NT2/D1 (cell line): Measurements from ENCODE around the gene MEIS2.

Source experiments
- DNase-seq: peaks from one replicate; pipeline ENCODE4 v3.0.0-alpha.2; 2011; ENCODE audit warnings: low read depth, low spot score
- H3K27me3 ChIP-seq: 2 replicates; pipeline ENCODE4 v1.6.0; 2011; ENCODE audit warnings: mild to moderate bottlenecking; ENCODE audit not compliant: insufficient read length, insufficient read depth
- H3K36me3 ChIP-seq: 2 replicates; pipeline ENCODE4 v1.6.1; 2011; ENCODE audit warnings: mild to moderate bottlenecking, low read length, mixed read lengths; ENCODE audit not compliant: insufficient read depth, insufficient read length
- H3K4me1 ChIP-seq: 2 replicates; pipeline ENCODE4 v1.5.1; 2011; ENCODE audit not compliant: insufficient read depth, insufficient read length
- H3K4me3 ChIP-seq: 2 replicates; pipeline ENCODE4 v1.5.1; 2011; ENCODE audit warnings: low read depth; ENCODE audit not compliant: insufficient read length
- H3K9ac ChIP-seq: 2 replicates; pipeline ENCODE4 v1.6.0; 2011; ENCODE audit warnings: low read depth; ENCODE audit not compliant: insufficient read length
- H3K9me3 ChIP-seq: 2 replicates; pipeline ENCODE4 v1.5.1; 2011; ENCODE audit warnings: mild to moderate bottlenecking, low read length; ENCODE audit not compliant: insufficient read depth
- SUZ12 ChIP-seq: IDR thresholded peaks from 2 replicates; pipeline ENCODE4 v1.6.1; 2011; ENCODE audit not compliant: insufficient read length, insufficient read depth; ENCODE audit errors: extremely low read depth
- YY1 ChIP-seq: IDR thresholded peaks from 2 replicates; pipeline ENCODE4 v1.6.1; 2011; ENCODE audit not compliant: insufficient read length, insufficient read depth
- ZNF274 ChIP-seq: IDR thresholded peaks from 2 replicates; pipeline ENCODE4 v1.6.1; 2011; ENCODE audit warnings: mild to moderate bottlenecking, low read depth, low read length

Gene MEIS2

GRCh38 chr15:36894075-36894474 lies 206.3 kb downstream of the MEIS2 start:
- H3K4me1 ChIP-seq, result no peaks in the 10 kb centered on the region
- H3K36me3 ChIP-seq, result no peaks in the 10 kb centered on the region
- H3K4me3 ChIP-seq, result no peak overlapping the region
- no peak overlapping the region for H3K9ac ChIP-seq
- peaks cover 16% of the 10 kb centered on the region for H3K27me3 ChIP-seq
- no peak for TF ChIP-seq SUZ12
- TF ChIP-seq YY1, result no peak
- no peak for TF ChIP-seq ZNF274
- no peak for DNase-seq
- H3K9me3 ChIP-seq, result no peaks in the 10 kb centered on the region

- no peak for DNase-seq
- H3K9me3 ChIP-seq, result no peaks in the 10 kb centered on the region
- H3K4me3 ChIP-seq, result no peak overlapping the region
- TF ChIP-seq SUZ12 (no peak), ZNF274 (no peak), YY1 (no peak)
- H3K36me3 ChIP-seq, result no peaks in the 10 kb centered on the region
- no peak overlapping the region for H3K9ac ChIP-seq
- H3K4me1 ChIP-seq, result no peaks in the 10 kb centered on the region
- H3K27me3 ChIP-seq, result peaks cover 24% of the 10 kb centered on the region
These were observed 207.1 kb downstream of the MEIS2 start for GRCh38 chr15:36893276-36893675.

- Histone ChIP-seq H3K9me3 (no peaks in the 10 kb centered on the region), H3K4me1 (no peaks in the 10 kb centered on the region), H3K27me3 (peaks cover 73% of the 10 kb centered on the region), H3K36me3 (no peaks in the 10 kb centered on the region), H3K9ac (peak overlapping the region; percentile 42), H3K4me3 (peak overlapping the region; percentile 26)
- TF ChIP-seq YY1, result no peak
- no peak for TF ChIP-seq SUZ12
- no peak for TF ChIP-seq ZNF274
- no peak for DNase-seq
These were observed 212.0 kb downstream of the MEIS2 start for GRCh38 chr15:36888011-36888992.

GRCh38 chr15:36887214-36887961 lies 213.0 kb downstream of the MEIS2 start:
- H3K9me3 ChIP-seq, result no peaks in the 10 kb centered on the region
- H3K4me1 ChIP-seq, result no peaks in the 10 kb centered on the region
- peaks cover 83% of the 10 kb centered on the region for H3K27me3 ChIP-seq
- no peak overlapping the region for H3K9ac ChIP-seq
- DNase-seq, result no peak
- H3K36me3 ChIP-seq, result no peaks in the 10 kb centered on the region
- TF ChIP-seq SUZ12, result no peak
- TF ChIP-seq YY1, result no peak
- TF ChIP-seq ZNF274, result no peak
- H3K4me3 ChIP-seq, result no peak overlapping the region

- H3K9ac ChIP-seq, result no peak overlapping the region
- DNase-seq, result no peak
- TF ChIP-seq ZNF274 (no peak), YY1 (no peak), SUZ12 (no peak)
- H3K27me3 ChIP-seq, result peaks cover 89% of the 10 kb centered on the region
- no peaks in the 10 kb centered on the region for H3K4me1 ChIP-seq
- H3K4me3 ChIP-seq, result no peak overlapping the region
- no peaks in the 10 kb centered on the region for H3K36me3 ChIP-seq
- H3K9me3 ChIP-seq, result no peaks in the 10 kb centered on the region
These were observed 213.6 kb downstream of the MEIS2 start for GRCh38 chr15:36886701-36887100.

GRCh38 chr15:36886191-36886590 lies 214.2 kb downstream of the MEIS2 start:
- no peak overlapping the region for H3K9ac ChIP-seq
- no peak for TF ChIP-seq ZNF274
- TF ChIP-seq YY1, result no peak
- H3K27me3 ChIP-seq, result peaks cover 94% of the 10 kb centered on the region
- H3K4me1 ChIP-seq, result no peaks in the 10 kb centered on the region
- H3K36me3 ChIP-seq, result no peaks in the 10 kb centered on the region
- no peaks in the 10 kb centered on the region for H3K9me3 ChIP-seq
- no peak for DNase-seq
- H3K4me3 ChIP-seq, result no peak overlapping the region

GRCh38 chr15:36885771-36886170 lies 214.6 kb downstream of the MEIS2 start:
- Histone ChIP-seq H3K9ac (no peak overlapping the region), H3K4me3 (no peak overlapping the region), H3K27me3 (peaks cover 97% of the 10 kb centered on the region), H3K4me1 (no peaks in the 10 kb centered on the region), H3K36me3 (no peaks in the 10 kb centered on the region), H3K9me3 (no peaks in the 10 kb centered on the region)
- TF ChIP-seq YY1 (no peak), ZNF274 (no peak), SUZ12 (no peak)
- no peak for DNase-seq
